GM23338 (cell line): ENCODE results near the gene PEAK3. TPM values are rescaled to one million over a fixed set of nuclear protein-coding genes. Genes with fewer than 3 reads are reported as not detected.

Source experiments
- ATAC-seq: fragments of 200-7000 bp; cut with Tn5 transposase; 3 replicates; pipeline ENCODE4 v1.9.1; 2020
- DNase-seq: peaks from one replicate; pipeline ENCODE4 v3.0.0-alpha.2; 2015; ENCODE audit warnings: low spot score
- H2AFZ ChIP-seq: fragments of 200-600 bp; sonication (generic); 2 replicates; pipeline ENCODE4 v1.8.0; 2016; ENCODE audit warnings: antibody characterized with exemption, mild to moderate bottlenecking, moderate library complexity
- H3F3A ChIP-seq: fragments of 200-600 bp; sonication (generic); replicated peaks from 2 replicates; pipeline ENCODE4 v1.8.0; 2017; ENCODE audit warnings: antibody characterized with exemption, mixed run types, low read depth
- H3K27ac ChIP-seq: fragments of 200-600 bp; sonication (generic); 2 replicates; pipeline ENCODE4 v1.6.1; 2016; ENCODE audit warnings: low read depth
- H3K27me3 ChIP-seq: fragments of 200-600 bp; sonication (generic); 2 replicates; pipeline ENCODE4 v1.8.0; 2016; ENCODE audit warnings: mild to moderate bottlenecking, mixed run types, moderate library complexity; ENCODE audit not compliant: insufficient read depth
- H3K36me3 ChIP-seq: fragments of 200-600 bp; sonication (generic); 2 replicates; pipeline ENCODE4 v1.8.0; 2016; ENCODE audit warnings: mild to moderate bottlenecking; ENCODE audit not compliant: insufficient read depth
- H3K4me1 ChIP-seq: fragments of 200-600 bp; sonication (generic); 2 replicates; pipeline ENCODE4 v1.8.0; 2016; ENCODE audit warnings: mild to moderate bottlenecking, moderate library complexity; ENCODE audit not compliant: insufficient read depth
- H3K4me2 ChIP-seq: fragments of 200-600 bp; sonication (generic); 2 replicates; pipeline ENCODE4 v1.7.1; 2017; ENCODE audit warnings: mixed run types
- H3K4me3 ChIP-seq: fragments of 200-600 bp; sonication (generic); 2 replicates; pipeline ENCODE4 v1.6.1; 2016; ENCODE audit warnings: mixed run types
- H3K79me2 ChIP-seq: fragments of 200-600 bp; sonication (generic); replicated peaks from 2 replicates; pipeline ENCODE4 v1.8.0; 2017; ENCODE audit warnings: mild to moderate bottlenecking; ENCODE audit not compliant: insufficient read depth
- H3K9me2 ChIP-seq: fragments of 200-600 bp; sonication (generic); 2 replicates; pipeline ENCODE4 v1.8.0; 2017; ENCODE audit not compliant: insufficient read depth
- H4K20me1 ChIP-seq: fragments of 200-600 bp; sonication (generic); replicated peaks from 2 replicates; pipeline ENCODE4 v1.8.0; 2017; ENCODE audit warnings: mild to moderate bottlenecking; ENCODE audit not compliant: insufficient read depth
- H3K27ac Mint-ChIP-seq: 2 replicates; pipeline ENCODE4 v1.8.0; 2020; ENCODE audit warnings: inconsistent platforms, mild to moderate bottlenecking, moderate library complexity, mixed read lengths
- H3K27me3 Mint-ChIP-seq: 3 replicates; pipeline ENCODE4 v1.8.0; 2022; ENCODE audit warnings: low read depth, mild to moderate bottlenecking, moderate library complexity, mixed read lengths, inconsistent platforms; ENCODE audit not compliant: insufficient read depth, poor library complexity
- H3K36me3 Mint-ChIP-seq: 3 replicates; pipeline ENCODE4 v1.8.0; 2021; ENCODE audit warnings: low read depth, mild to moderate bottlenecking, inconsistent platforms, moderate library complexity, mixed read lengths
- H3K4me1 Mint-ChIP-seq: 3 replicates; pipeline ENCODE4 v1.8.0; 2020; ENCODE audit warnings: mild to moderate bottlenecking, inconsistent platforms, mixed read lengths
- H3K4me3 Mint-ChIP-seq: 3 replicates; pipeline ENCODE4 v1.8.0; 2021; ENCODE audit warnings: moderate library complexity, mild to moderate bottlenecking, inconsistent platforms, mixed read lengths
- H3K9me3 Mint-ChIP-seq: 3 replicates; pipeline ENCODE4 v1.8.0; 2020; ENCODE audit warnings: moderate library complexity, mild to moderate bottlenecking, inconsistent platforms, mixed read lengths
- CREB1 ChIP-seq: fragments of 250-450 bp; sonication (Bioruptor Pico); IDR thresholded peaks from 2 replicates; pipeline ENCODE4 v1.5.0; 2020; ENCODE audit warnings: low read depth, mild to moderate bottlenecking, moderate library complexity
- EZH2 ChIP-seq: fragments of 200-600 bp; sonication (generic); IDR thresholded peaks from one replicate; pipeline ENCODE4 v1.8.0; 2017; ENCODE audit warnings: antibody characterized with exemption, mild to moderate bottlenecking, low read depth; ENCODE audit not compliant: unreplicated experiment
- EZH2phosphoT487 ChIP-seq: fragments of 200-600 bp; sonication (generic); IDR thresholded peaks from one replicate; pipeline ENCODE4 v1.8.1; 2018; ENCODE audit warnings: antibody characterized with exemption; ENCODE audit not compliant: unreplicated experiment
- JUNB ChIP-seq: IDR thresholded peaks from one replicate; pipeline ENCODE4 v1.6.1; 2016; ENCODE audit warnings: antibody characterized with exemption; ENCODE audit not compliant: unreplicated experiment
- NANOG ChIP-seq: IDR thresholded peaks from 2 replicates; pipeline ENCODE4 v1.6.1; 2016; ENCODE audit warnings: antibody characterized with exemption, borderline replicate concordance
- POLR2AphosphoS5 ChIP-seq: IDR thresholded peaks from 2 replicates; pipeline ENCODE4 v1.6.1; 2016; ENCODE audit warnings: antibody characterized with exemption, low read depth
- STAT1 ChIP-seq: IDR thresholded peaks from one replicate; pipeline ENCODE4 v1.6.1; 2016; ENCODE audit warnings: antibody characterized with exemption; ENCODE audit not compliant: unreplicated experiment
- ZNF114 ChIP-seq: fragments of 250-450 bp; sonication (Bioruptor Pico); IDR thresholded peaks from 2 replicates; pipeline ENCODE4 v1.5.0; 2020; ENCODE audit warnings: mild to moderate bottlenecking, moderate library complexity
- ZNF331 ChIP-seq: fragments of 250-450 bp; sonication (Bioruptor Pico); IDR thresholded peaks from 2 replicates; pipeline ENCODE4 v1.5.0; 2020; ENCODE audit warnings: low read depth, mild to moderate bottlenecking, moderate library complexity
- polyA plus RNA-seq: library from polyadenylated mRNA; unstranded; fragments of >200 nt; fragmentation: Nextera tagmentation; extraction: Ambion mirVana; gene quantifications from 2 replicates; pipeline ENCODE4 v1.2.1, GENCODE V29; 2016
- total RNA-seq: library from RNA; depleted of rRNA; stranded (reverse); fragments of >200 nt; shearing (Covaris generic); gene quantifications from 2 replicates; pipeline ENCODE4 v1.2.3, GENCODE V29; 2014
- TF ChIP-seq, protein P1 (sequence below): IDR thresholded peaks from 2 replicates; pipeline ENCODE4 v1.6.1; 2016; ENCODE audit warnings: antibody characterized with exemption
- TF ChIP-seq, protein P2 (sequence below): IDR thresholded peaks from one replicate; pipeline ENCODE4 v1.6.1; 2018; ENCODE audit warnings: antibody characterized with exemption; ENCODE audit not compliant: unreplicated experiment
- TF ChIP-seq, protein P3 (sequence below), 2 experiments: fragments of 200-600 bp in 1 of 2; sonication (generic) in 1 of 2; conservative IDR thresholded peaks; 2 replicates each; pipeline versions ENCODE4 v1.5.1 to v1.6.1; 2016 to 2017; ENCODE audit warnings: antibody characterized with exemption in 2 of 2, low read depth in 2 of 2, mild to moderate bottlenecking in 2 of 2, moderate library complexity in 1 of 2
- TF ChIP-seq, protein P4 (sequence below): fragments of 250-450 bp; sonication (Bioruptor Pico); IDR thresholded peaks from 2 replicates; pipeline ENCODE4 v1.5.0; 2020; ENCODE audit warnings: mild to moderate bottlenecking, moderate library complexity

PEAK3 gene
- total and polyA plus RNA-seq, 2 experiments from 2014 or later, result not detected

DNA sequence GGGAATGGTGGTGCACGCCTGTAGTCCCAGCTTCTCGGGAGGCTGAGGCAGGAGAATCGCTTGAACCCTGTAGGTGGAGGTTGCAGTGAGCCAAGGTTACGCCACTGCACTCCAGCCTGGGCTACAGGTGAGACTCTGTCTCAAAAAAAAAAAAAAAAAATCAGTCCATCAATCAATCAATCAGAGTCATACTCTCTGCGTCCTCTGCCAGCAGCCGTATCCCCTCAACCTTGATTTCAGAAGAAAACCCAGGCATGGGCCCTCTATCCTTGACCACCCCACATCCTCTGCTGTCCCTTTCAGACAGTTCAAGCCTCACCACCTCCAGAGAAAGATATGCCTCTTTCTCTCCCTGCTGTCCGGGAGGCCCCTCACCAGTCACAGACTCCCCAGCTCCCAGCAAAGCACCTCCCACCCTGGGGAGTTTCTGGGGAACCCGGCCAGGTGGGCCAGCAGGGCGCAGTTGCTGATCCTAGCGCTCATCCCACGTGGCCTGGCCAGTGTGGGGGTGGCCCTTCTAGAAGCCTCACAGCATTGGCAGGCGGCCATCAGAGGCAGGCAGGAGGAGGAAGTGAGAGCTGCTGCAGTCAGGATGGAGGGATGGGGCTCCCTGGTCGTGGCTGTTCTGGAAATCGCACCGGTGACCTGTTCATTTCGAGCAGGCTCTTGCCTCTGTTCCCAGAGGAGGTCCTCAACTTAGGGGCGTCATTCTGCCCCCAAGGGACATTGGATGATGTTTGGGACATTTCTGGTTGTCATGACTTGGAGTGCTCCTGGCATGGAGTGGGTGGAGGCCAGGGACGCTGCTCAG is 15.6 kb downstream of the PEAK3 start:
- Histone ChIP-seq H3K36me3 (no peaks in the 10 kb centered on the region), H3K79me2 (peaks cover 21% of the 10 kb centered on the region), H4K20me1 (peaks cover 6% of the 10 kb centered on the region), H3K9me2 (no peaks in the 10 kb centered on the region), H3F3A (peaks cover 6% of the 10 kb centered on the region; the same call in 1 of the 2 replicates), H3K4me2 (no peak overlapping the region), H2AFZ (peak overlapping the region; percentile 69; the same call in 1 of the 2 replicates), H3K27me3 (no peaks in the 10 kb centered on the region), H3K4me1 (peaks cover 1% of the 10 kb centered on the region; the same call in 1 of the 2 replicates), H3K4me3 (no peak overlapping the region), H3K27ac (no peak overlapping the region)
- H3K4me3 Mint-ChIP-seq, result no peak overlapping the region
- peaks cover 13% of the 10 kb centered on the region for H3K27me3 Mint-ChIP-seq
- no peak for TF ChIP-seq STAT1
- TF ChIP-seq, protein P1, sequence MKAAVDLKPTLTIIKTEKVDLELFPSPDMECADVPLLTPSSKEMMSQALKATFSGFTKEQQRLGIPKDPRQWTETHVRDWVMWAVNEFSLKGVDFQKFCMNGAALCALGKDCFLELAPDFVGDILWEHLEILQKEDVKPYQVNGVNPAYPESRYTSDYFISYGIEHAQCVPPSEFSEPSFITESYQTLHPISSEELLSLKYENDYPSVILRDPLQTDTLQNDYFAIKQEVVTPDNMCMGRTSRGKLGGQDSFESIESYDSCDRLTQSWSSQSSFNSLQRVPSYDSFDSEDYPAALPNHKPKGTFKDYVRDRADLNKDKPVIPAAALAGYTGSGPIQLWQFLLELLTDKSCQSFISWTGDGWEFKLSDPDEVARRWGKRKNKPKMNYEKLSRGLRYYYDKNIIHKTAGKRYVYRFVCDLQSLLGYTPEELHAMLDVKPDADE, result no peak
- no peak for TF ChIP-seq NANOG
- TF ChIP-seq EZH2phosphoT487, result no peak
- TF ChIP-seq, protein P2, sequence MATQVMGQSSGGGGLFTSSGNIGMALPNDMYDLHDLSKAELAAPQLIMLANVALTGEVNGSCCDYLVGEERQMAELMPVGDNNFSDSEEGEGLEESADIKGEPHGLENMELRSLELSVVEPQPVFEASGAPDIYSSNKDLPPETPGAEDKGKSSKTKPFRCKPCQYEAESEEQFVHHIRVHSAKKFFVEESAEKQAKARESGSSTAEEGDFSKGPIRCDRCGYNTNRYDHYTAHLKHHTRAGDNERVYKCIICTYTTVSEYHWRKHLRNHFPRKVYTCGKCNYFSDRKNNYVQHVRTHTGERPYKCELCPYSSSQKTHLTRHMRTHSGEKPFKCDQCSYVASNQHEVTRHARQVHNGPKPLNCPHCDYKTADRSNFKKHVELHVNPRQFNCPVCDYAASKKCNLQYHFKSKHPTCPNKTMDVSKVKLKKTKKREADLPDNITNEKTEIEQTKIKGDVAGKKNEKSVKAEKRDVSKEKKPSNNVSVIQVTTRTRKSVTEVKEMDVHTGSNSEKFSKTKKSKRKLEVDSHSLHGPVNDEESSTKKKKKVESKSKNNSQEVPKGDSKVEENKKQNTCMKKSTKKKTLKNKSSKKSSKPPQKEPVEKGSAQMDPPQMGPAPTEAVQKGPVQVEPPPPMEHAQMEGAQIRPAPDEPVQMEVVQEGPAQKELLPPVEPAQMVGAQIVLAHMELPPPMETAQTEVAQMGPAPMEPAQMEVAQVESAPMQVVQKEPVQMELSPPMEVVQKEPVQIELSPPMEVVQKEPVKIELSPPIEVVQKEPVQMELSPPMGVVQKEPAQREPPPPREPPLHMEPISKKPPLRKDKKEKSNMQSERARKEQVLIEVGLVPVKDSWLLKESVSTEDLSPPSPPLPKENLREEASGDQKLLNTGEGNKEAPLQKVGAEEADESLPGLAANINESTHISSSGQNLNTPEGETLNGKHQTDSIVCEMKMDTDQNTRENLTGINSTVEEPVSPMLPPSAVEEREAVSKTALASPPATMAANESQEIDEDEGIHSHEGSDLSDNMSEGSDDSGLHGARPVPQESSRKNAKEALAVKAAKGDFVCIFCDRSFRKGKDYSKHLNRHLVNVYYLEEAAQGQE, result no peak
- no peak for TF ChIP-seq JUNB
- TF ChIP-seq POLR2AphosphoS5, result no peak
- no peak for TF ChIP-seq ZNF331
- TF ChIP-seq EZH2, result no peak
- TF ChIP-seq, protein P3, sequence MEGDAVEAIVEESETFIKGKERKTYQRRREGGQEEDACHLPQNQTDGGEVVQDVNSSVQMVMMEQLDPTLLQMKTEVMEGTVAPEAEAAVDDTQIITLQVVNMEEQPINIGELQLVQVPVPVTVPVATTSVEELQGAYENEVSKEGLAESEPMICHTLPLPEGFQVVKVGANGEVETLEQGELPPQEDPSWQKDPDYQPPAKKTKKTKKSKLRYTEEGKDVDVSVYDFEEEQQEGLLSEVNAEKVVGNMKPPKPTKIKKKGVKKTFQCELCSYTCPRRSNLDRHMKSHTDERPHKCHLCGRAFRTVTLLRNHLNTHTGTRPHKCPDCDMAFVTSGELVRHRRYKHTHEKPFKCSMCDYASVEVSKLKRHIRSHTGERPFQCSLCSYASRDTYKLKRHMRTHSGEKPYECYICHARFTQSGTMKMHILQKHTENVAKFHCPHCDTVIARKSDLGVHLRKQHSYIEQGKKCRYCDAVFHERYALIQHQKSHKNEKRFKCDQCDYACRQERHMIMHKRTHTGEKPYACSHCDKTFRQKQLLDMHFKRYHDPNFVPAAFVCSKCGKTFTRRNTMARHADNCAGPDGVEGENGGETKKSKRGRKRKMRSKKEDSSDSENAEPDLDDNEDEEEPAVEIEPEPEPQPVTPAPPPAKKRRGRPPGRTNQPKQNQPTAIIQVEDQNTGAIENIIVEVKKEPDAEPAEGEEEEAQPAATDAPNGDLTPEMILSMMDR (conservative IDR thresholded peaks at IDR 0.05; ENCODE audit: low read depth in 2 of 2), result no peak
- TF ChIP-seq, protein P4, sequence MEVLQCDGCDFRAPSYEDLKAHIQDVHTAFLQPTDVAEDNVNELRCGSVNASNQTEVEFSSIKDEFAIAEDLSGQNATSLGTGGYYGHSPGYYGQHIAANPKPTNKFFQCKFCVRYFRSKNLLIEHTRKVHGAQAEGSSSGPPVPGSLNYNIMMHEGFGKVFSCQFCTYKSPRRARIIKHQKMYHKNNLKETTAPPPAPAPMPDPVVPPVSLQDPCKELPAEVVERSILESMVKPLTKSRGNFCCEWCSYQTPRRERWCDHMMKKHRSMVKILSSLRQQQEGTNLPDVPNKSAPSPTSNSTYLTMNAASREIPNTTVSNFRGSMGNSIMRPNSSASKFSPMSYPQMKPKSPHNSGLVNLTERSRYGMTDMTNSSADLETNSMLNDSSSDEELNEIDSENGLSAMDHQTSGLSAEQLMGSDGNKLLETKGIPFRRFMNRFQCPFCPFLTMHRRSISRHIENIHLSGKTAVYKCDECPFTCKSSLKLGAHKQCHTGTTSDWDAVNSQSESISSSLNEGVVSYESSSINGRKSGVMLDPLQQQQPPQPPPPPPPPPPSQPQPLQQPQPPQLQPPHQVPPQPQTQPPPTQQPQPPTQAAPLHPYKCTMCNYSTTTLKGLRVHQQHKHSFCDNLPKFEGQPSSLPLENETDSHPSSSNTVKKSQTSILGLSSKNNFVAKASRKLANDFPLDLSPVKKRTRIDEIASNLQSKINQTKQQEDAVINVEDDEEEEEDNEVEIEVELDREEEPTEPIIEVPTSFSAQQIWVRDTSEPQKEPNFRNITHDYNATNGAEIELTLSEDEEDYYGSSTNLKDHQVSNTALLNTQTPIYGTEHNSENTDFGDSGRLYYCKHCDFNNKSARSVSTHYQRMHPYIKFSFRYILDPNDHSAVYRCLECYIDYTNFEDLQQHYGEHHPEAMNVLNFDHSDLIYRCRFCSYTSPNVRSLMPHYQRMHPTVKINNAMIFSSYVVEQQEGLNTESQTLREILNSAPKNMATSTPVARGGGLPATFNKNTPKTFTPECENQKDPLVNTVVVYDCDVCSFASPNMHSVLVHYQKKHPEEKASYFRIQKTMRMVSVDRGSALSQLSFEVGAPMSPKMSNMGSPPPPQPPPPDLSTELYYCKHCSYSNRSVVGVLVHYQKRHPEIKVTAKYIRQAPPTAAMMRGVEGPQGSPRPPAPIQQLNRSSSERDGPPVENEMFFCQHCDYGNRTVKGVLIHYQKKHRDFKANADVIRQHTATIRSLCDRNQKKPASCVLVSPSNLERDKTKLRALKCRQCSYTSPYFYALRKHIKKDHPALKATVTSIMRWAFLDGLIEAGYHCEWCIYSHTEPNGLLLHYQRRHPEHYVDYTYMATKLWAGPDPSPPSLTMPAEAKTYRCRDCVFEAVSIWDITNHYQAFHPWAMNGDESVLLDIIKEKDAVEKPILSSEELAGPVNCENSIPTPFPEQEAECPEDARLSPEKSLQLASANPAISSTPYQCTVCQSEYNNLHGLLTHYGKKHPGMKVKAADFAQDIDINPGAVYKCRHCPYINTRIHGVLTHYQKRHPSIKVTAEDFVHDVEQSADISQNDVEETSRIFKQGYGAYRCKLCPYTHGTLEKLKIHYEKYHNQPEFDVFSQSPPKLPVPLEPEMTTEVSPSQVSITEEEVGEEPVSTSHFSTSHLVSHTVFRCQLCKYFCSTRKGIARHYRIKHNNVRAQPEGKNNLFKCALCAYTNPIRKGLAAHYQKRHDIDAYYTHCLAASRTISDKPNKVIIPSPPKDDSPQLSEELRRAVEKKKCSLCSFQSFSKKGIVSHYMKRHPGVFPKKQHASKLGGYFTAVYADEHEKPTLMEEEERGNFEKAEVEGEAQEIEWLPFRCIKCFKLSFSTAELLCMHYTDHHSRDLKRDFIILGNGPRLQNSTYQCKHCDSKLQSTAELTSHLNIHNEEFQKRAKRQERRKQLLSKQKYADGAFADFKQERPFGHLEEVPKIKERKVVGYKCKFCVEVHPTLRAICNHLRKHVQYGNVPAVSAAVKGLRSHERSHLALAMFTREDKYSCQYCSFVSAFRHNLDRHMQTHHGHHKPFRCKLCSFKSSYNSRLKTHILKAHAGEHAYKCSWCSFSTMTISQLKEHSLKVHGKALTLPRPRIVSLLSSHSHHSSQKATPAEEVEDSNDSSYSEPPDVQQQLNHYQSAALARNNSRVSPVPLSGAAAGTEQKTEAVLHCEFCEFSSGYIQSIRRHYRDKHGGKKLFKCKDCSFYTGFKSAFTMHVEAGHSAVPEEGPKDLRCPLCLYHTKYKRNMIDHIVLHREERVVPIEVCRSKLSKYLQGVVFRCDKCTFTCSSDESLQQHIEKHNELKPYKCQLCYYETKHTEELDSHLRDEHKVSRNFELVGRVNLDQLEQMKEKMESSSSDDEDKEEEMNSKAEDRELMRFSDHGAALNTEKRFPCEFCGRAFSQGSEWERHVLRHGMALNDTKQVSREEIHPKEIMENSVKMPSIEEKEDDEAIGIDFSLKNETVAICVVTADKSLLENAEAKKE (CRISPR knock-in tag), result no peak
- TF ChIP-seq ZNF114, result no peak
- no peak for TF ChIP-seq CREB1 (CRISPR knock-in tag)
- DNase-seq (no peak), ATAC-seq (no peak; the same call in 2 of the 3 replicates)
- H3K36me3 Mint-ChIP-seq, result peaks cover 5% of the 10 kb centered on the region
- no peak overlapping the region for H3K27ac Mint-ChIP-seq
- H3K4me1 Mint-ChIP-seq, result 0 out of 3 replicates have a peak, but pooled peaks cover 3% of the 10 kb centered on the region
- H3K9me3 Mint-ChIP-seq, result no peaks in the 10 kb centered on the region
